Spinal cord (tissue), 10 donors: ENCODE measurements around the gene EXOC6. TPM values are rescaled to one million over a fixed set of nuclear protein-coding genes. Genes with fewer than 3 reads are reported as not detected.

Experiments
- DNase-seq, 6 donors: peaks; one replicate each; pipeline versions ENCODE4 v3.0.0 to v3.0.0-alpha.2; 2013 to 2015; ENCODE audit warnings: low spot score in 6 of 6, low read depth in 4 of 6
- H3K27ac ChIP-seq: one replicate; pipeline ENCODE4 v1.5.1; 2013; ENCODE audit warnings: low read depth, low read length, control low read depth
- H3K27me3 ChIP-seq: one replicate; pipeline ENCODE4 v1.6.1; 2013; ENCODE audit warnings: low read length; ENCODE audit not compliant: control insufficient read depth, insufficient read depth
- H3K36me3 ChIP-seq: one replicate; pipeline ENCODE4 v1.6.1; 2013; ENCODE audit warnings: low read length; ENCODE audit not compliant: control insufficient read depth, insufficient read depth
- H3K4me1 ChIP-seq: one replicate; pipeline ENCODE4 v1.6.1; 2013; ENCODE audit warnings: low read length; ENCODE audit not compliant: control insufficient read depth, insufficient read depth
- H3K4me3 ChIP-seq: one replicate; pipeline ENCODE4 v1.5.1; 2013; ENCODE audit warnings: low read depth, low read length, control low read depth
- H3K9me3 ChIP-seq: one replicate; pipeline ENCODE4 v1.6.1; 2013; ENCODE audit warnings: low read length; ENCODE audit not compliant: control insufficient read depth, insufficient read depth
- WGBS: methylation state at CpG from one replicate; pipeline ENCODE4 v1.1.5; 2013; ENCODE audit warnings: missing lambda C conversion rate; ENCODE audit not compliant: insufficient coverage; 5-methylcytosine and 5-hydroxymethylcytosine counted together
- polyA plus RNA-seq, 2 donors: library from polyadenylated mRNA; unstranded; fragments of 120-200 nt; gene quantifications; one replicate each; pipeline ENCODE4 v1.2.1, GENCODE V29; 2013; ENCODE audit not compliant: insufficient read length in 2 of 2
- total RNA-seq, 2 donors: library from RNA; depleted of rRNA in 1 of 2; stranded (reverse); fragments of 120-200 nt in 1 of 2; fragments of >200 nt in 1 of 2; gene quantifications; one replicate each; pipeline versions ENCODE4 v1.2.3 to v1.2.4, GENCODE V29; 2013 to 2014
- donor health status: healthy.

EXOC6 gene
- total and polyA plus RNA-seq, 4 donors = 16.5 to 46.6 (median 21.2) TPM

DNA sequence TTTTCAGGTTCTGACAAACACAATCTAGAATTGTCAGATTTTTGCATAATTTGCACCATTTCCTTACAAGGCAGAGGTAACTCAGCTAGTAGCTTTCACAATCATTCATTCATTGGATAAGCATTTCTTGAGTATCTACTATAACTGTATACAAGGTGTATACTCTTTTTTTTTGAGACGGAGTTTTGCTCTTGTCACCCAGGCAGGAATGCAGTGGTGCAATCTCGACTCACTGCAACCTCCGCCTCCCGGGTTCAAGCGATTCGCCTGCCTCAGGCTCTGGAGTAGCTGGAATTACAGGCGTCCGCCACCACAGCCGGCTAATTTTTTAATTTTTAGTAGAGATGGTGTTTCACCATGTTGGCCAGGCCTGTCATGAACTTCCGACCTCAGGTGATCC lies 16.2 kb upstream of the EXOC6 start:
- Histone ChIP-seq H3K9me3 (no peaks in the 10 kb centered on the region), H3K27ac (no peak overlapping the region), H3K27me3 (no peaks in the 10 kb centered on the region), H3K4me3 (no peak overlapping the region), H3K4me1 (no peaks in the 10 kb centered on the region), H3K36me3 (no peaks in the 10 kb centered on the region)
- no peak for DNase-seq
- WGBS = 94% methylated on average over 6 of the region's 10 CpGs

DNA sequence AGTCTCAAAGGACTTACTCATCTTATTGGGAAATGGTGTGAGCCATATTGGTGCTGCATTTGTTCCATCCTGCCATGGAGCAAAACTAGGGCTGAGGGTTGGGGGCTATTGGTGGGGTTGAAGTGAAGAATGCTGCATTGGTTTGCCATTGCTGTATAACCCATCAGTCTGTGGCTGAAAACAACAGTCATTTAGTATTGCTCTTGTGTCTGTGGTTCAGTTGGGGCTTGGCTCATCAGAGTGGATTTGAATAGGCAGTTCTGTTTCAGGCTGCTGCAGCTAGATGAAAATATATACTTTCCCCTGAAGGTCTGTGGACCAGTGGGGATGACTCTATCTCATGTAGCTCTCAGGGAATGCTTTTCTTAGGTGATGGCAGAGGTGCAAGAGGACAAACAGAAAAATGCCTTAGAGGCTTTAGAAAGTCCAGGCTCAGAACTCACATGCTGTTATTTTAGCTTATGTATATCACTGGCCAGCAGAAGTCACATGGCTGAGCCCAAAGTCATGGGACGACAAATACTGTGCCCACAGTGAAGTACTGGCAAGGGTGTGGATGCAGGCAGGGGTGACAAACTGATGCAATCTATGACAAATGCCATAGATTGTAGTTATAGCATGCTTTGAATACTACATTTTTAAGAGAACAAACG lies 15.2 kb upstream of the EXOC6 start:
- no peak for DNase-seq
- no peaks in the 10 kb centered on the region for H3K9me3 ChIP-seq
- H3K4me3 ChIP-seq = no peak overlapping the region
- no peak overlapping the region for H3K27ac ChIP-seq
- 90% methylated on average over 1 of the region's 2 CpGs for WGBS
- H3K4me1 ChIP-seq = no peaks in the 10 kb centered on the region
- no peaks in the 10 kb centered on the region for H3K27me3 ChIP-seq
- no peaks in the 10 kb centered on the region for H3K36me3 ChIP-seq

DNA sequence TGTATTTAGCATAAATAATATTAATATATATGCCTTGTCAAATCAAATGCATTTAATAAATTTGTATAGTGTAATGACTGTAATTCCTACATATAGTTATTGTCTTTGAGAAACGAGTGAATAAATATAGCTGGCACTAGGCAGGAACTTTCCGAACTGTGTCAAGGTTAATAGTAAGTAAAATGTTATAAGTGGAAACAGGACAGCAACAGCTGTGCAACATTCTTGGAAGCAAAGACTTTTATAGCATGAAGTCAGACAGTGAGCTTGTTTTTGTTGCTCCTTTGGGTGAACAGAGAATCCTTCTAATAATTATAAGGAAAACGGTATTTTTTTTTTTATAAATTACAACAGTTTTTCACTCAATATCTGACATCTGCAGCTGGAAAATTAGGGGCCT lies 14.0 kb upstream of the EXOC6 start:
- H3K4me1 ChIP-seq = no peaks in the 10 kb centered on the region
- no peaks in the 10 kb centered on the region for H3K9me3 ChIP-seq
- H3K27me3 ChIP-seq = no peaks in the 10 kb centered on the region
- WGBS = 83% methylated on average over 2 of the region's 3 CpGs
- no peak overlapping the region for H3K27ac ChIP-seq
- DNase-seq = no peak
- no peak overlapping the region for H3K4me3 ChIP-seq
- H3K36me3 ChIP-seq = no peaks in the 10 kb centered on the region

DNA sequence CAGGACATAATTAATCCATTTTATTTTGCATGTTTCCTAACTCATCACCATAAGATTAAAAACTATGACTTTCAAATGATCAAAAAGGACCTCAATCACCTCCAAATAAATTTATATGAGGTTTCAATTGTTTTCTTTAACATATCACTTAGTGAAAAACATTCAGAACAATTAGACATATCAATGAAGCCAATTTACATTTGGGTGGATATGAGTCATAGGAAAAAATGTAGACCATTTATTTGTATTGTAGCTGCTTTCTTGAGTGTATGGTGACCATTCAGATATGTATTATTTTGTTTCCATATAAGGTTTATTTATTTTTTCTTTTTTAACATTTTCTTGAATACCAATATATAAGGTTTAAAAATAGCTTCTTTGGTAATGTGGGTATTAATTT lies 13.3 kb upstream of the EXOC6 start:
- H3K4me3 ChIP-seq = no peak overlapping the region

DNA sequence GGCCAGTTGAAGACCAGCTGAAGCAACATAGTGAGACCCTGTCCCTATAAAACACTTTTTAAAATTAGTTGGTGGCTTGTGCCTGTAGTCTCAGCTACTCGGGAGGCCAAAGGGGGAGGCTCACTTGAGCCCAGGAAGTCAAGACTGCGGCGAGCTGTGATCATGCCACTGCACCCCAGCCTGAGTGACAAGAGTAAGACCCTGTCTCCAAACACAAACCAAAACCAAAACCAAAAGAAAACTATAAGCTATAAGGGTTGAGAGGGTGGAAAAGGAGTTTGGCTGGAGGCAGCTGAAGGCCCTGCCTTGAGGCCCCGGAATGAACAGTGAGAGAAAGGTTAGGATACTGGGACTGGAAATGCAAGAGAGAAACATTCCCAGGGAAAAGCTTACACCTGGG lies 10.9 kb upstream of the EXOC6 start:
- Histone ChIP-seq H3K9me3 (no peaks in the 10 kb centered on the region), H3K27ac (no peak overlapping the region), H3K4me3 (no peak overlapping the region), H3K27me3 (no peaks in the 10 kb centered on the region), H3K4me1 (no peaks in the 10 kb centered on the region), H3K36me3 (no peaks in the 10 kb centered on the region)
- WGBS = 40% methylated on average over 1 of the region's 4 CpGs
- no peak for DNase-seq

More for the DNA sequence above, 13.3 kb upstream of the EXOC6 start:
- no peaks in the 10 kb centered on the region for H3K27me3 ChIP-seq
- H3K4me1 ChIP-seq = no peaks in the 10 kb centered on the region
- H3K27ac ChIP-seq = no peak overlapping the region
- DNase-seq = no peak
- H3K9me3 ChIP-seq = no peaks in the 10 kb centered on the region
- H3K36me3 ChIP-seq = no peaks in the 10 kb centered on the region

- H3K4me3 ChIP-seq = no peak overlapping the region
- H3K4me1 ChIP-seq = no peaks in the 10 kb centered on the region
- no peaks in the 10 kb centered on the region for H3K9me3 ChIP-seq
- peak in 2 of 6 donors; percentile 18 to 21 for DNase-seq
- H3K27me3 ChIP-seq = no peaks in the 10 kb centered on the region
- 55% methylated on average over 3 of the region's 10 CpGs for WGBS
- no peaks in the 10 kb centered on the region for H3K36me3 ChIP-seq
- no peak overlapping the region for H3K27ac ChIP-seq
Observed at GRCh38 chr10:92839191-92840085, 8.9 kb upstream of the EXOC6 start.

DNA sequence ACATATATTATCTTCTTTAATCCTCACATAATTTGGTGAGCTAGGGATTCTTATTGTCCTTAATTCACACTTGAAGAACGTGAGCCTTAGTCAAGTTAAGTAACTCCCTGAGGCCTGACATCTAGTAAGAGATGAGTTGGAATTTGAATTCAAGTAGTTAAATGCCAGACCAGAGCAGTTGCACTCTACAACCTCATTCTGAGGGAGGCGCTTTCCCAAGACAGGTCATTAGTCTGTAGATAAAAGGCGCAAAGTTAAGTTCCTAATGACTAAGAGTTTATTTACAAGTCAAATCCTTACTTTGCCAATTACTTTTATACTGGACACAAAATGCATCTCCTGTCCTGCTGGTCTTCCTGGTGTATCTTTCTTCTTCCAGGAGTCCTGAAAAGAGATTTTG lies 3.6 kb upstream of the EXOC6 start:
- Histone ChIP-seq H3K4me3 (no peak overlapping the region), H3K27ac (no peak overlapping the region), H3K9me3 (no peaks in the 10 kb centered on the region), H3K4me1 (peaks cover 6% of the 10 kb centered on the region), H3K27me3 (no peaks in the 10 kb centered on the region), H3K36me3 (no peaks in the 10 kb centered on the region)
- no peak for DNase-seq
- no CpG with 5 or more reads among the region's 3 CpGs for WGBS

GRCh38 chr10:92845921-92846320 lies 2.4 kb upstream of the EXOC6 start:
- Histone ChIP-seq H3K36me3 (no peaks in the 10 kb centered on the region), H3K4me3 (no peak overlapping the region), H3K4me1 (peaks cover 6% of the 10 kb centered on the region), H3K9me3 (no peaks in the 10 kb centered on the region), H3K27me3 (no peaks in the 10 kb centered on the region), H3K27ac (no peak overlapping the region)
- WGBS = 95% methylated on average over 2 of the region's 4 CpGs
- DNase-seq = no peak

DNA sequence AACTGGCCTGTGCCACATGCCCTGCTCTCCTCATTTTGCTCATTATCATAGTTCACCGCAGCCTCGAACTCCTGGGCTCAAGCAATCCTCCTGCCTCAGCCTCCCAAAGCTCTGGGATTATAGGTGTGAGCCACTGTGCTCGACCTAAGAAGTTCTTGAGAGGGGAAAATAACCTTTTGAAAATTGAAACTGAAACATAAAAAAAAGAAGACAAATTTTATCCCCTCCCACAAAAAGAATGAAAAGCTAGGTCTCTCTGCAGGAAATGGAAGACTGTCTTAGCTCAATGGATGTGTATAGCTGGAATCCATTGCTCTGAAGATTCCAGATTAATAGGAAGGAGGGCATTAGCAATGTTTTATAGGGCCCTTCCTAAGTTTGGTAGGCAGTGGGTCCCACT lies 2.0 kb upstream of the EXOC6 start:
- H3K4me1 ChIP-seq = peaks cover 6% of the 10 kb centered on the region
- no peak overlapping the region for H3K4me3 ChIP-seq
- H3K36me3 ChIP-seq = no peaks in the 10 kb centered on the region
- no peak overlapping the region for H3K27ac ChIP-seq
- no peak for DNase-seq
- H3K27me3 ChIP-seq = no peaks in the 10 kb centered on the region
- WGBS = no CpG with 5 or more reads among the region's 3 CpGs
- no peaks in the 10 kb centered on the region for H3K9me3 ChIP-seq

DNA sequence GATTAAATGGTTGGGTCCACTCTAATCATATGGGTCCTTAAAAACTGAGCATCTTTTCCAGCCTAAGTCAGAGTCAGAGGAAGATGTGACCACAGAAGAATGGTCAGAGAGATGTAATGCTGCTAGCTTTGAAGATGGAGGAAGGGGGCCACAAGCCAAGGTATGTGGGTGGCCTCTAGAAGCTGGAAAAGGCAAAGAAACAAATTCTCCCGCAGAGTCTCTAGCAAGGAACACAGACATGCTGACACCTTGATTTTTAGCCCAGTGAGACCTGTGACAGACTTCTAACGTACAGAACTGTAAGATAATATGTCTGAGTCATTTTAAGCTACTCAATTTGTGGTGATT lies 1.5 kb upstream of the EXOC6 start:
- no peak overlapping the region for H3K4me3 ChIP-seq
- H3K27me3 ChIP-seq = no peaks in the 10 kb centered on the region
- no peak for DNase-seq
- H3K27ac ChIP-seq = no peak overlapping the region
- 100% methylated on average over 1 of the region's 2 CpGs for WGBS
- no peaks in the 10 kb centered on the region for H3K36me3 ChIP-seq
- no peaks in the 10 kb centered on the region for H3K9me3 ChIP-seq
- peaks cover 6% of the 10 kb centered on the region for H3K4me1 ChIP-seq
